SK-N-SH (cell line): Measurements from ENCODE around the gene MTUS2. TPM values are rescaled to one million over a fixed set of nuclear protein-coding genes. Genes with fewer than 3 reads are reported as not detected.
A peak's percentile ranks its signal among the peaks of the same experiment; 100 is the strongest.

ENCODE experiments used
- CTCF ChIA-PET: fragments of 300-600, 350-600 bp; formaldehyde crosslinking; extraction: SDS; loops from one replicate; lab custom pipeline; 2021; lab: Yijun Ruan, JAX
- POLR2A ChIA-PET: fragments of 350-600 bp; sonication (Branson Sonifier 250); formaldehyde crosslinking; extraction: SDS; loops from one replicate; lab custom pipeline; 2020; ENCODE audit warnings: antibody characterized with exemption, inconsistent platforms; lab: Yijun Ruan, JAX
- DNase-seq: peaks from one replicate; pipeline ENCODE4 v3.0.0; 2012
- H2AFZ ChIP-seq: fragments of 200-600 bp; sonication (generic); 2 replicates; pipeline ENCODE4 v1.8.1; 2016; ENCODE audit warnings: antibody characterized with exemption, mild to moderate bottlenecking, low read depth
- H3F3A ChIP-seq: fragments of 200-600 bp; sonication (generic); replicated peaks from 2 replicates; pipeline ENCODE3; 2016; ENCODE audit warnings: antibody characterized with exemption, mild to moderate bottlenecking; ENCODE audit not compliant: insufficient read depth
- H3K27ac ChIP-seq, 2 experiments: fragments of 200-500 bp in 1 of 2; fragments of 200-600 bp in 1 of 2; sonication (Bioruptor generic) in 1 of 2; sonication (generic), shearing (Covaris generic) in 1 of 2; 2 replicates each; pipeline versions ENCODE4 v1.5.1 to v1.6.1; 2014 to 2016; ENCODE audit warnings: low read depth in 2 of 2, inconsistent platforms in 1 of 2, low read length in 1 of 2, mild to moderate bottlenecking in 1 of 2, mixed read lengths in 1 of 2
- H3K27me3 ChIP-seq: fragments of 200-600 bp; sonication (generic), shearing (Covaris generic); 2 replicates; pipeline ENCODE4 v1.6.1; 2016; ENCODE audit warnings: mixed run types; ENCODE audit not compliant: insufficient read depth
- H3K36me3 ChIP-seq, 2 experiments: fragments of 200-500 bp in 1 of 2; fragments of 200-600 bp in 1 of 2; sonication (Bioruptor generic) in 1 of 2; sonication (generic) in 1 of 2; replicated peaks in 1 of 2; 2 replicates each; pipeline versions ENCODE3 to v1.5.1; 2014 to 2016; ENCODE audit warnings: low read length in 1 of 2, mild to moderate bottlenecking in 1 of 2; ENCODE audit not compliant: insufficient read depth in 2 of 2, control insufficient read depth in 1 of 2
- H3K4me1 ChIP-seq, 2 experiments: fragments of 200-500 bp in 1 of 2; fragments of 200-600 bp in 1 of 2; sonication (Bioruptor generic) in 1 of 2; sonication (generic), shearing (Covaris generic) in 1 of 2; 2 replicates each; pipeline versions ENCODE4 v1.5.1 to v1.6.1; 2014 to 2016; ENCODE audit warnings: low read depth in 1 of 2, low read length in 1 of 2, mixed run types in 1 of 2; ENCODE audit not compliant: insufficient read depth in 2 of 2, control insufficient read depth in 1 of 2
- H3K4me2 ChIP-seq: fragments of 200-600 bp; sonication (generic), shearing (Covaris generic); 2 replicates; pipeline ENCODE4 v1.6.1; 2017; ENCODE audit warnings: mixed run types
- H3K4me3 ChIP-seq, 2 experiments: fragments of 200-500 bp in 1 of 2; fragments of 200-600 bp in 1 of 2; sonication (Bioruptor generic) in 1 of 2; sonication (generic), shearing (Covaris generic) in 1 of 2; 2 replicates each; pipeline versions ENCODE4 v1.5.1 to v1.8.1; 2014 to 2016; ENCODE audit warnings: low read depth in 2 of 2, inconsistent platforms in 1 of 2, low read length in 1 of 2, mild to moderate bottlenecking in 1 of 2, mixed read lengths in 1 of 2, moderate library complexity in 1 of 2
- H3K79me2 ChIP-seq: fragments of 200-600 bp; sonication (generic); 2 replicates; pipeline ENCODE4 v1.8.1; 2017; ENCODE audit warnings: mild to moderate bottlenecking; ENCODE audit not compliant: insufficient read depth
- H3K9ac ChIP-seq: fragments of 200-600 bp; sonication (generic); 2 replicates; pipeline ENCODE4 v1.6.1; 2017; ENCODE audit warnings: mixed run types
- H3K9me2 ChIP-seq: fragments of 200-600 bp; sonication (generic); 2 replicates; pipeline ENCODE4 v1.6.1; 2017; ENCODE audit warnings: mixed run types
- H3K9me3 ChIP-seq: fragments of 200-600 bp; sonication (generic); 2 replicates; pipeline ENCODE4 v1.6.1; 2017; ENCODE audit warnings: mixed run types, mild to moderate bottlenecking, moderate library complexity
- H4K20me1 ChIP-seq: fragments of 200-600 bp; sonication (generic); 2 replicates; pipeline ENCODE4 v1.6.1; 2017; ENCODE audit warnings: mild to moderate bottlenecking, mixed run types; ENCODE audit not compliant: insufficient read depth
- CHD2 ChIP-seq: fragments of 150-350 bp; IDR thresholded peaks from 2 replicates; pipeline ENCODE4 v1.6.1; 2018; ENCODE audit warnings: low read length; ENCODE audit not compliant: partially characterized antibody
- CTCF ChIP-seq: fragments of 200-600 bp; sonication (generic); IDR thresholded peaks from 2 replicates; pipeline ENCODE4 v1.6.1; 2017; ENCODE audit warnings: antibody characterized with exemption, mild to moderate bottlenecking, moderate library complexity
- EZH2phosphoT487 ChIP-seq: fragments of 200-600 bp; sonication (generic); IDR thresholded peaks from 2 replicates; pipeline ENCODE4 v1.6.1; 2017; ENCODE audit warnings: low read depth, mixed run types, mild to moderate bottlenecking, antibody characterized with exemption, moderate library complexity, borderline replicate concordance
- GABPA ChIP-seq: IDR thresholded peaks from 2 replicates; pipeline ENCODE4 v1.4.0; 2012; ENCODE audit warnings: low read depth, mild to moderate bottlenecking
- GATA2 ChIP-seq: sonication (generic); formaldehyde crosslinking; IDR thresholded peaks from 2 replicates; pipeline ENCODE4 v1.5.0; 2020; ENCODE audit warnings: mild to moderate bottlenecking, missing genetic modification reagents
- IRF3 ChIP-seq: fragments of 150-350 bp; IDR thresholded peaks from 2 replicates; pipeline ENCODE4 v1.6.1; 2016; ENCODE audit warnings: mild to moderate bottlenecking, low read depth, low read length
- JUND ChIP-seq: IDR thresholded peaks from 2 replicates; pipeline ENCODE4 v1.4.0; 2012
- NRF1 ChIP-seq: IDR thresholded peaks from 2 replicates; pipeline ENCODE4 v1.6.1; 2012; ENCODE audit warnings: low read depth, mild to moderate bottlenecking, low read length
- PBX3 ChIP-seq: IDR thresholded peaks from 2 replicates; pipeline ENCODE4; 2012
- REST ChIP-seq: IDR thresholded peaks from 2 replicates; pipeline ENCODE4 v1.6.1; 2012; ENCODE audit warnings: mild to moderate bottlenecking, low read depth, low read length, moderate library complexity
- RXRA ChIP-seq: IDR thresholded peaks from 2 replicates; pipeline ENCODE4 v1.4.0; 2012; ENCODE audit warnings: low read depth, mild to moderate bottlenecking, borderline replicate concordance
- SIN3A ChIP-seq: IDR thresholded peaks from 2 replicates; pipeline ENCODE4 v1.6.1; 2012; ENCODE audit warnings: low read depth, mild to moderate bottlenecking, low read length, moderate library complexity, borderline replicate concordance
- SMC3 ChIP-seq: IDR thresholded peaks from 2 replicates; pipeline ENCODE4 v1.6.1; 2012; ENCODE audit warnings: low read depth, low read length, improper control_type of control experiment
- TAF1 ChIP-seq: IDR thresholded peaks from 2 replicates; pipeline ENCODE4 v1.6.1; 2012; ENCODE audit warnings: low read depth, mild to moderate bottlenecking, low read length, moderate library complexity, borderline replicate concordance
- TCF12 ChIP-seq: IDR thresholded peaks from 2 replicates; pipeline ENCODE4 v1.4.0; 2012
- TEAD4 ChIP-seq: IDR thresholded peaks from 2 replicates; pipeline ENCODE4 v1.4.0; 2012; ENCODE audit warnings: mild to moderate bottlenecking, borderline replicate concordance; ENCODE audit not compliant: insufficient read depth
- YY1 ChIP-seq: IDR thresholded peaks from 2 replicates; pipeline ENCODE4 v1.4.0; 2012; ENCODE audit warnings: low read depth, mild to moderate bottlenecking
- WGBS: methylation state at CpG from one replicate; pipeline ENCODE4 v1.1.6; 2017; ENCODE audit warnings: low lambda C conversion rate; 5-methylcytosine and 5-hydroxymethylcytosine counted together
- polyA plus RNA-seq, 3 experiments: library from polyadenylated mRNA; depleted of rRNA; stranded (reverse); fragments of >200 nt; gene quantifications; 2 replicates each; pipeline ENCODE4 v1.2.3, GENCODE V29; 2012
- TF ChIP-seq, protein P1 (sequence below): IDR thresholded peaks from 2 replicates; pipeline ENCODE4 v1.4.0; 2012; ENCODE audit warnings: low read depth, borderline replicate concordance

Gene MTUS2
- polyA plus RNA-seq, 1 of the 3 experiments (the other 2 are of a cell fraction), result 1.7 TPM

- H3K4me3 ChIP-seq, result no peak overlapping the region
- 26% methylated on average over 3 of the region's 3 CpGs for WGBS
- H3K36me3 ChIP-seq, result no peaks in the 10 kb centered on the region
- no peaks in the 10 kb centered on the region for H3F3A ChIP-seq
- H3K4me2 ChIP-seq, result no peak overlapping the region
- POLR2A ChIA-PET, result no interaction called here
- no peak overlapping the region for H3K27ac ChIP-seq
- H2AFZ ChIP-seq, result no peak overlapping the region
- CTCF ChIA-PET, result no interaction called here
- no peak for TF ChIP-seq NRF1
- TF ChIP-seq JUND, result no peak
- no peaks in the 10 kb centered on the region for H3K9me2 ChIP-seq
- no peak for DNase-seq
- H3K9ac ChIP-seq, result no peak overlapping the region
- no peaks in the 10 kb centered on the region for H3K79me2 ChIP-seq
- H3K27me3 ChIP-seq, result peaks cover 29% of the 10 kb centered on the region; the same call in 1 of the 2 replicates
- no peaks in the 10 kb centered on the region for H3K9me3 ChIP-seq
- no peaks in the 10 kb centered on the region for H3K4me1 ChIP-seq
- no peaks in the 10 kb centered on the region for H4K20me1 ChIP-seq
These were observed 340.7 kb downstream of the MTUS2 start for GRCh38 chr13:29160862-29161261.

DNA sequence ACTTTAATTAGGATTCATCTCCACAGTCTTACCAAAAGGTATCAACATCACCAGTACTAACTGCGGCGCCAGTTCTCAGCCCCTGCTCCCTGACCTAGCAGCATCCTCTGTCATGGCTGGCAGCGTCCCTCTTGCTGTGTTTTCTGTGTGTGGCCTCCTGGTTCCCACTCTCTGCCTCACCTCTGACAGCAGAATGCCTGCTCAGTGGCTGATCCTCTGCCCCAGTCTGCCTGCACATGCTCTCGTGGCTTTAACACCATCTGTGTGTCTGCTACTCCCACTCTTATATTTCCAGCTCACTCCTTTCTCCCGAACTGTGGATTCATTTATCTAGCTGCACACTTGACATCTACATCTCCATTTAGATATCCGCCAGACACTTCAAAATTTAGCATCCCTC lies 341.5 kb downstream of the MTUS2 start:
- no peaks in the 10 kb centered on the region for H4K20me1 ChIP-seq
- peak overlapping the region; percentile 47; the same call in 1 of the 2 replicates for H2AFZ ChIP-seq
- H3K27ac ChIP-seq, result no peak overlapping the region
- no peak overlapping the region for H3K9ac ChIP-seq
- DNase-seq, result no peak
- H3K36me3 ChIP-seq, result no peaks in the 10 kb centered on the region
- H3K27me3 ChIP-seq, result peaks cover 29% of the 10 kb centered on the region; the same call in 1 of the 2 replicates
- H3K79me2 ChIP-seq, result no peaks in the 10 kb centered on the region
- H3K9me3 ChIP-seq, result no peaks in the 10 kb centered on the region
- H3K4me3 ChIP-seq, result no peak overlapping the region
- H3K9me2 ChIP-seq, result no peaks in the 10 kb centered on the region
- H3F3A ChIP-seq, result no peaks in the 10 kb centered on the region
- ChIA-PET CTCF (no interaction called here), POLR2A (no interaction called here)
- no peaks in the 10 kb centered on the region for H3K4me1 ChIP-seq
- WGBS, result 41% methylated on average over 6 of the region's 6 CpGs
- no peak overlapping the region for H3K4me2 ChIP-seq
- TF ChIP-seq GATA2 (CRISPR knock-in tag) (no peak), TEAD4 (no peak), REST (no peak), SMC3 (no peak), GABPA (no peak), IRF3 (no peak), CHD2 (no peak), TCF12 (no peak), EZH2phosphoT487 (no peak), YY1 (no peak), CTCF (no peak), SIN3A (no peak), RXRA (no peak), NRF1 (no peak), PBX3 (no peak), TAF1 (no peak)
- TF ChIP-seq, protein P1, sequence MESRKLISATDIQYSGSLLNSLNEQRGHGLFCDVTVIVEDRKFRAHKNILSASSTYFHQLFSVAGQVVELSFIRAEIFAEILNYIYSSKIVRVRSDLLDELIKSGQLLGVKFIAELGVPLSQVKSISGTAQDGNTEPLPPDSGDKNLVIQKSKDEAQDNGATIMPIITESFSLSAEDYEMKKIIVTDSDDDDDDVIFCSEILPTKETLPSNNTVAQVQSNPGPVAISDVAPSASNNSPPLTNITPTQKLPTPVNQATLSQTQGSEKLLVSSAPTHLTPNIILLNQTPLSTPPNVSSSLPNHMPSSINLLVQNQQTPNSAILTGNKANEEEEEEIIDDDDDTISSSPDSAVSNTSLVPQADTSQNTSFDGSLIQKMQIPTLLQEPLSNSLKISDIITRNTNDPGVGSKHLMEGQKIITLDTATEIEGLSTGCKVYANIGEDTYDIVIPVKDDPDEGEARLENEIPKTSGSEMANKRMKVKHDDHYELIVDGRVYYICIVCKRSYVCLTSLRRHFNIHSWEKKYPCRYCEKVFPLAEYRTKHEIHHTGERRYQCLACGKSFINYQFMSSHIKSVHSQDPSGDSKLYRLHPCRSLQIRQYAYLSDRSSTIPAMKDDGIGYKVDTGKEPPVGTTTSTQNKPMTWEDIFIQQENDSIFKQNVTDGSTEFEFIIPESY, result no peak
